ACHN (cell line): Measurements from ENCODE around the gene COIL.
"Not testable (repeated sequence)": the region's sequence is repeated elsewhere in the genome, so short reads cannot be mapped to it uniquely, and the experiment has no call there.

Source experiments
- DNase-seq: peaks from one replicate; pipeline ENCODE4 v3.0.0-alpha.2; 2015
- in situ Hi-C: cut with HindIII; loops from 2 replicates; pipeline ENCODE4 v1.10.0; 2017; ENCODE audit warnings: low sequenced_read_pairs, low pct_ligation_motif_present, low pct_unique_long_range_greater_than_20kb

COIL gene

GRCh38 chr17:56943505-56944125, 17.2 kb downstream of the COIL start:
- no peak for DNase-seq
- in situ Hi-C loops: no loop called here

- DNase-seq: peak; percentile 77
- in situ Hi-C loops: no loop called here
These were observed 20.9 kb downstream of the COIL start for GRCh38 chr17:56939869-56940484.

GRCh38 chr17:56938206-56938605, 22.6 kb downstream of the COIL start:
- DNase-seq, in situ Hi-C loops: not testable (repeated sequence)

GRCh38 chr17:56937687-56938086, 23.2 kb downstream of the COIL start:
- in situ Hi-C loops: no loop called here
- DNase-seq: no peak

GRCh38 chr17:56936697-56937322, 24.0 kb downstream of the COIL start:
- in situ Hi-C loops: no loop called here
- no peak for DNase-seq

DNA sequence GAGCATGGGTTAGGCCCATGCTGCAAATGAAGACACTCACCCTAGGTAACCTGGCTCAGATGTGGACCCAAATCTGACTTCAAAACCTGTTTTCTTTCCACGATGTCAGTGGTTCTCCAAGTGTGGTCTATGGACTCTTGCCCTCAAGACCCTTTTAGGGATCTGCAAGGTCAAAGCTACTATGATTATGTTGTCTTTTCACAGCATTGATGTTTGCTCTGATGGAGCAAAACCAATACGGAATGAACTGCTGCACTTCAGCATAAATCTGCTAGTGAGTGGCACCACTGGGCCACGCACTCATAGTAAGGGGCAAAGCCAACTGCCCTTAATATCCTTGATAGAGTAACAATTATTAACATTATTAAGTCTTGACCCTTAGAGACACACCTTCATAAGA, 25.4 kb downstream of the COIL start:
- in situ Hi-C loops: no loop called here
- DNase-seq: no peak

- in situ Hi-C loops: no loop called here
- DNase-seq: no peak
These were observed 26.6 kb downstream of the COIL start for GRCh38 chr17:56934280-56934679.

DNA sequence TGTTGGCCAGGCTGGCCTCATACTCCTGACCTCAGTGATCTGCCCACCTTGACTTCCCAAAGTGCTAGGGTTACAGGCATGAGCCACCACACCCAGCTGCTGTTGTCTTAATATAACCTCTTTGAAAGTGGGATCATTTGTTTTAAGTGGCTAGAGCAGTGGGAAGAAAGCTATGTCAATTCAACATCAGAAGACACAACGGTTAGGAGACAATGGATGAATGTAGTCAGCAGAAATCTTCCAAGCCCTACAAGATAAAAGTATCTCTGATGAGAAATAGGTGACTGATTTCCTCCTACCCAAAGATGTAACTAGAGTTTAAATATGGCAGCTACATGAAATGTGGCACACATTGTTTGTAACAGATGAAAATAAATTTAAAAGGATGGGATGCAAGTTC, 27.0 kb downstream of the COIL start:
- in situ Hi-C loops: no loop called here
- no peak for DNase-seq

- in situ Hi-C loops: no loop called here
- DNase-seq: no peak
These were observed 27.6 kb downstream of the COIL start for GRCh38 chr17:56933151-56933745.

DNA sequence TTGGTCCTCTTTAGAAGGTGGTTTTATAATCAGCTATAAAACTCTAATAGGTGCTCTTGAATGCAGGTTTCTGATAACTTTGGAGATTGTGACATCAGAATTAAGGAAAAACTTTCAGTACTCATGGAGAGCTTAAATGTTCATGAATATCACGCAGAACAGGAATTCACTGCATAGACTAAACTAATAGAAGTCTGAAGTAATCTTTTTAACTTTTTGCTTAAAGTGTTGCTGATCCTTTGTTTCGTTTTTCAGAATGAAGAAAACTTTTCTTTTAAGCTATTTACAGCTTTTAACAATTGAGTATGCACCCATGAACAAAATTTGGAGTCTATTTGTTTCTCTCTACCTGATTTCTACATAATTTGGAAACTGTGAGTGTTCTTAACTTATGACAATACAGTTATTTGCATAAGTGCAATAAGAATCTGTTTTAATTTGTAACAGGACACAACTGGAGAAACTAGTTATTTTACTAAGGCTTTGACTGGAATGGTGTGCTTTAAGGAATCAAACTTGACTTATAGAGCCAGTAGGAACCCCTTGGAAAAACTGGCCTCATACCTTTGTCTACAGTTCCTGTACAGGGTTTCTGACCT, 30.0 kb downstream of the COIL start:
- in situ Hi-C loops: no loop called here
- no peak for DNase-seq

DNA sequence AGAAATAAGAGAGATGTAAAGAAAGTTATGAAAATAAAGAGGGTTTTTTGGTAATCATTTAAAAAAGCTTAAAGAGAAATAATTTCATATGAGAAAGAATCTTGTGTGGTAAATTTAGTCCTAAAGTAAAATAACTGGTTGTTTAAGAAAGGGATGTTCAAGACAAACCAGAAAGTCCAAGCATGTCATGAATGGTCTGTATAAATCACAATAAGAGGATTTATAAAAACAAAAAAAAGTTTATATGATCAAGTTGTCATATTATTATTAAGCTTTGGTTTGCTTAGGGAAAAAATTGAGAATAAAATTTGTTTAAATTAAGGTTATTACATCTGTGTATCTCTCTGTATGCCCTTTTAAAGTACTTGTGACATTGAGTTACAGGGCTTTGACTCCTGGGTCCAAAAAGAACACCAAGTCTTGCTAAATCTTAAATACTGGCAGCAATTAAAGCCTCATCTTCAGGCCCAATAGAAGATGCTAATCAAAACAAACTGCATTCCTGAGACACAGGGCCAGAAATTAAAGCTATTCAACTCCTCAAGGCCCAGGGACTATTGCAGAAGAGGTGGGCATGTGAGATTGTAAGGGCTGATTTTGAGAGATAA, 31.4 kb downstream of the COIL start:
- in situ Hi-C loops: no loop called here

DNA sequence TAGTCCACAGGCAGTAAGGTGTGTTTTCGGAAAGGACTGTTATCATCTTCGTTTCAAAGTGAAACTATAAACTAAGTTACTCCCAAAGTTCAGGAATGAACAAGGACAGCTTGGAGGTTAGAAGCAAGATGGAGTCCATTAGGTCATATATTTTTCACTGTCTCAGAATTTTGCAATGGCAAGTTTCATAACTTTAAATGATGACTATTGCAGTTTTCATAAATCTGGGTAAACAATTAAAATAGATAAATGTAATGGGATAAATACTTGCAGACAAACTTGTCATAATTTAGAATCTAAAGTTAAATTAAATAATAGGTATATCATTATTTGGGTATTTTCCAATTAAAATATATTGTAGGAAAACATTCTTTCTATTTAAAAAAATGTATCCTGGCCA, 32.3 kb downstream of the COIL start:
- in situ Hi-C loops: no loop called here
- no peak for DNase-seq

More for the DNA sequence above, 31.4 kb downstream of the COIL start:
- peak; percentile 43 for DNase-seq

DNA sequence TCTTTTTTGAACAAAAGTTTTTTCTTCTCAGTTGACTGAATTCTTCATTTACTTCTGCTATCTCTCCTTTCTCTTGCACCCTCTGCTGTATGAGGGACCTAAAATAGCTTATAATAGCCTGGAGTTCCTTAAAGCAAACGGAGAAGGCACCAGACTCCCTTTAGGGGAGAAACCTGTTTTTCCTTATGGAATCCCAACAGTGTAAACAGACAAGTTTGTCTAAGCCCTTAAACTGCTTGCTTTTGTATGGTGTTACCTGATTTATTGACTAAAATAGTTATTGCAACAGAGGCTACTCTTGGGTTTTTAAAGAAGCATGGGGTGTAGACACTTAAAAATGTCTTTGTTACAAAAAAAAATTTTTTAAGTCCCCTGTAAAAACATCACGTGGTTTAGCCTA, 34.1 kb downstream of the COIL start:
- in situ Hi-C loops: no loop called here
- DNase-seq: no peak

GRCh38 chr17:56926270-56926669, 34.6 kb downstream of the COIL start:
- no peak for DNase-seq
- in situ Hi-C loops: no loop called here

GRCh38 chr17:56925088-56925487, 35.8 kb downstream of the COIL start:
- no peak for DNase-seq
- in situ Hi-C loops: no loop called here

DNA sequence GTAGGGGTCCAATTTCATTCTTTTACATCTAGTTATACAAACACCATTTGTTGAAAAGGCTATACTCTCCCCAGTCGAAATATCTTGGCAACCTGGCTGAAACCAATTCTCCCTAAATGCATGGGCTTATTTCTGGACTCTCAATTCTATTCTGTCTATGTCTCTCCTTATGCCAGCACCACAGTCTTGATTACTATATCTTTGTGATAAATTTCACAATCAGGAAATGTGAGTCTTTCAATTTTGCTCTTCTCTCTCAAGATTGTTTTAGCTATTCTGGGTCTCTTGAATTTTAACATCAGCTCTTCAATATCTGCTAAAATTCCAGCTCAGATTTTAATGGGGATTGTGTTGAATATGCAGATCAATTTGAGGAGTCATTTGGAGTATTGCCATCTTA, 41.1 kb downstream of the COIL start:
- DNase-seq: no peak
- in situ Hi-C loops: no loop called here

DNA sequence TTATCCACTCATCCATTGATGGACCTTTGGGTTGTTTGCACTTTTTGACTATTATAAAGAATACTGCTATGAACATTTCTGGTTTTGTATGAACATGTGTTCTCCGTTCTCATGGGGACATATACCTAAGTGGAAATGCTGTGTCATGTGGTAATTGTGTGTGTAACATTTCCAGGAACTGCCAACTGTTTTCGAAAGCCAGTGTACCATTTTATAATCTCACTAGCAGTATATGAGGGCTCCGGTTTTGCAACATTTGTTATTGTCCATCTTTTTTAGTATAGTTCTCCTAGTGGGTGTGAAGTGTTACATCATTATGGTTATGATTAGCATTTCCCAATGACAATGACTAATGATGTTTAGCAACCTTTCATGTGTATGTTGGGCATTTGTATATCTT, 41.9 kb downstream of the COIL start:
- in situ Hi-C loops: no loop called here

GRCh38 chr17:56917559-56918296, 43.1 kb downstream of the COIL start:
- no peak for DNase-seq

More for the DNA sequence above, 41.9 kb downstream of the COIL start:
- DNase-seq: no peak

More at GRCh38 chr17:56917559-56918296, 43.1 kb downstream of the COIL start:
- in situ Hi-C loops: no loop called here
